ENCODE measurements around the gene NDUFAF5.

GRCh38 chr20:13749811-13750210, 35.0 kb upstream of the NDUFAF5 start:
- TF ChIP-seq CTCF (IDR thresholded peaks at IDR 0.05) (no peak), POLR2A (IDR thresholded peaks at IDR 0.05) (no peak)

All from lower leg skin (tissue), 3 donors.